DOHH2 (cell line): ENCODE measurements around the gene ITGB1BP1.

ENCODE experiments used
- CTCF ChIP-seq: fragments of 200-600 bp; sonication (generic); IDR thresholded peaks from one replicate; pipeline ENCODE4 v1.5.1; 2014; ENCODE audit warnings: antibody characterized with exemption, mild to moderate bottlenecking, low read depth, low read length; ENCODE audit not compliant: poor library complexity, severe bottlenecking
- EZH2phosphoT487 ChIP-seq: fragments of 200-600 bp; sonication (generic); IDR thresholded peaks from 2 replicates; pipeline ENCODE4 v1.6.1; 2017; ENCODE audit warnings: borderline replicate concordance, mild to moderate bottlenecking, antibody characterized with exemption, low read length, moderate library complexity, mixed read lengths

- no peak for TF ChIP-seq CTCF
- no peak for TF ChIP-seq EZH2phosphoT487
Measured at GRCh38 chr2:9472511-9472910, 49.2 kb upstream of the ITGB1BP1 start.
